Loucy (cell line): Measurements from ENCODE around the gene ACER2.

ENCODE experiments used
- H2AFZ ChIP-seq: fragments of 200-600 bp; sonication (generic); 2 replicates; pipeline ENCODE4 v1.6.0; 2016; ENCODE audit warnings: antibody characterized with exemption, mild to moderate bottlenecking, low read length, moderate library complexity
- H3F3A ChIP-seq: fragments of 200-600 bp; 2 replicates; pipeline ENCODE4 v1.6.0; 2016; ENCODE audit warnings: antibody characterized with exemption, low read depth, mild to moderate bottlenecking
- H3K27me3 ChIP-seq: fragments of 200-600 bp; sonication (generic); 2 replicates; pipeline ENCODE4 v1.6.1; 2014; ENCODE audit warnings: low read length, mild to moderate bottlenecking; ENCODE audit not compliant: insufficient read depth, poor library complexity, severe bottlenecking
- H3K36me3 ChIP-seq: fragments of 200-600 bp; sonication (generic); 2 replicates; pipeline ENCODE4 v1.6.1; 2016; ENCODE audit warnings: low read length; ENCODE audit not compliant: insufficient read depth
- H3K4me1 ChIP-seq: fragments of 200-600 bp; sonication (generic); 2 replicates; pipeline ENCODE4 v1.5.1; 2014; ENCODE audit warnings: low read length, mild to moderate bottlenecking; ENCODE audit not compliant: insufficient read depth, poor library complexity, severe bottlenecking
- H3K4me2 ChIP-seq: fragments of 200-600 bp; sonication (generic); 2 replicates; pipeline ENCODE4 v1.6.0; 2014; ENCODE audit warnings: antibody characterized with exemption, low read length, low read depth, mild to moderate bottlenecking; ENCODE audit not compliant: poor library complexity, severe bottlenecking
- H3K4me3 ChIP-seq: fragments of 200-600 bp; sonication (generic); 2 replicates; pipeline ENCODE4 v1.5.1; 2014; ENCODE audit warnings: low read length, mild to moderate bottlenecking, mixed read lengths; ENCODE audit not compliant: poor library complexity, severe bottlenecking
- H3K79me2 ChIP-seq: fragments of 200-600 bp; sonication (generic); 2 replicates; pipeline ENCODE4 v1.6.1; 2014; ENCODE audit warnings: low read length; ENCODE audit not compliant: insufficient read depth
- H3K9ac ChIP-seq: fragments of 200-600 bp; sonication (generic); 2 replicates; pipeline ENCODE4 v1.6.0; 2014; ENCODE audit warnings: mild to moderate bottlenecking, low read depth, low read length, moderate library complexity; ENCODE audit not compliant: poor library complexity, severe bottlenecking
- H3K9me2 ChIP-seq: fragments of 200-600 bp; sonication (generic); replicated peaks from 2 replicates; pipeline ENCODE4 v1.6.1; 2016; ENCODE audit warnings: low read depth, low read length, mixed read lengths
- H3K9me3 ChIP-seq: fragments of 200-600 bp; sonication (generic); 2 replicates; pipeline ENCODE4 v1.6.1; 2014; ENCODE audit warnings: mild to moderate bottlenecking, antibody characterized with exemption, low read length, low read depth; ENCODE audit not compliant: insufficient read depth
- H4K20me1 ChIP-seq: fragments of 200-600 bp; sonication (generic); 2 replicates; pipeline ENCODE4 v1.6.0; 2014; ENCODE audit warnings: antibody characterized with exemption, low read length, mild to moderate bottlenecking; ENCODE audit not compliant: insufficient read depth, poor library complexity, severe bottlenecking
- CTCF ChIP-seq: fragments of 200-600 bp; sonication (generic); conservative IDR thresholded peaks from 2 replicates; pipeline ENCODE4 v1.5.1; 2014; ENCODE audit warnings: mild to moderate bottlenecking, antibody characterized with exemption, low read length
- EZH2phosphoT487 ChIP-seq: fragments of 200-600 bp; IDR thresholded peaks from 2 replicates; pipeline ENCODE4 v1.6.1; 2018; ENCODE audit warnings: antibody characterized with exemption, mild to moderate bottlenecking, moderate library complexity, borderline replicate concordance

The ACER2 gene

GRCh38 chr9:19423163-19423562, 14.4 kb downstream of the ACER2 start:
- Histone ChIP-seq H3K4me1 (no peaks in the 10 kb centered on the region), H3K4me3 (no peak overlapping the region), H3K27me3 (no peaks in the 10 kb centered on the region), H3K9ac (no peak overlapping the region), H4K20me1 (no peaks in the 10 kb centered on the region), H3K79me2 (no peaks in the 10 kb centered on the region), H3K36me3 (no peaks in the 10 kb centered on the region), H3F3A (no peaks in the 10 kb centered on the region), H2AFZ (no peak overlapping the region), H3K4me2 (no peak overlapping the region), H3K9me3 (no peaks in the 10 kb centered on the region), H3K9me2 (no peaks in the 10 kb centered on the region)
- TF ChIP-seq CTCF (no peak), EZH2phosphoT487 (no peak)

DNA sequence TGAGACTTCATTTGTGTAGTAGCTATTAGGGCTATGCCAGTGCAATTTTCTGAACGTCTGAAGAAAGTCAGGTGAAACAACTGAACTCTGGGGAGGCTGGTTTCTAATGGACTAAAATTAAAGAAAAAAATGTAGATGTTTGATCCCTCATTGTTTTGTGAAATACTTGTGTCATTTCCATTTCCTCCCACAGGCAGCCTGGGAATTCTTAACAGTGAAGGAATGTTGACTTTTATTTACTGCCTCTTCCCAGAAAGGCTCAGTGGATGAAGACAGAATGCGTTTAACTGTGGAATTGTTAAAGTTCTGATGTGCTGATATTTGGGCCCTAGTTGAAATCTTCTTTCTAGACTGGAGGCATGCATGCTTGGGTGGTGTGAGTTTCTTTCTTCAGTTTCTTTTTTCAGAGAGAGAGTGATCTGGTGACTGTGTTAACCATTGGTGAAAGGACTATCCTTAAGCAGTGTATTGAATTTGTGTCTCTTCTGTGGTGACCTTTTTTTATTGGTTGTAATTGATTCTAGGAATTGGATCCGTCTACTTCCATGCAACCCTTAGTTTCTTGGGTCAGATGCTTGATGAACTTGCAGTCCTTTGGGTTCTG, 15.5 kb downstream of the ACER2 start:
- H3F3A ChIP-seq, result no peaks in the 10 kb centered on the region
- H3K4me3 ChIP-seq, result no peak overlapping the region
- H3K36me3 ChIP-seq, result no peaks in the 10 kb centered on the region
- H3K27me3 ChIP-seq, result no peaks in the 10 kb centered on the region
- H2AFZ ChIP-seq, result no peak overlapping the region
- H3K9ac ChIP-seq, result no peak overlapping the region
- no peaks in the 10 kb centered on the region for H3K9me2 ChIP-seq
- H3K79me2 ChIP-seq, result no peaks in the 10 kb centered on the region
- TF ChIP-seq EZH2phosphoT487 (no peak), CTCF (no peak)
- no peaks in the 10 kb centered on the region for H3K9me3 ChIP-seq
- H4K20me1 ChIP-seq, result no peaks in the 10 kb centered on the region
- no peak overlapping the region for H3K4me2 ChIP-seq
- no peaks in the 10 kb centered on the region for H3K4me1 ChIP-seq

DNA sequence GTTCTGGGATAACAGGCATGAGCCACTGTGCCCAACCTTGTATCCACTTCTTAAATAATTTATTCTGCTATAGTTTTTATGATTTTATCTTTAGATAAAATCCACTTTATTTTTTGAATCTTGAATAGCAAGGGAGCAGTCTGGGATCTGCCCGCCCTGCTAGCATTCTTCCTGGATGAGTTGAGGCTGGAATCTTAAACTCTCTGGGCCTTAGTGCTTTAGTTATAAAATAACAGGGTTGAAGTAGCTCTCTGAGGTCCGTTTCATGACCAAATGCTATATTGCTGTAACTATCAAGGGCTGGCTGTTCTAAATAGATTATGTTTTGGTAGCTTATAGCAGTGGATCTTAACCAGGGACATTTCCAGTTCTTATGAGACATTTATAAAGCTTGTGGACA, 20.8 kb downstream of the ACER2 start:
- H2AFZ ChIP-seq, result no peak overlapping the region

More for the DNA sequence above, 20.8 kb downstream of the ACER2 start:
- no peak overlapping the region for H3K4me3 ChIP-seq
- H3K9me2 ChIP-seq, result no peaks in the 10 kb centered on the region
- H3K27me3 ChIP-seq, result no peaks in the 10 kb centered on the region
- H3K79me2 ChIP-seq, result no peaks in the 10 kb centered on the region
- H3K4me1 ChIP-seq, result no peaks in the 10 kb centered on the region
- TF ChIP-seq CTCF (no peak), EZH2phosphoT487 (no peak)
- H3K9me3 ChIP-seq, result no peaks in the 10 kb centered on the region
- H3K36me3 ChIP-seq, result no peaks in the 10 kb centered on the region
- H3F3A ChIP-seq, result no peaks in the 10 kb centered on the region
- no peak overlapping the region for H3K4me2 ChIP-seq
- no peaks in the 10 kb centered on the region for H4K20me1 ChIP-seq
- H3K9ac ChIP-seq, result no peak overlapping the region
